HG03025 (cell line): ENCODE data around the gene REEP5.
A peak's percentile ranks its signal among the peaks of the same experiment; 100 is the strongest.
"Not testable (repeated sequence)": the region's sequence is repeated elsewhere in the genome, so short reads cannot be mapped to it uniquely, and the experiment has no call there.

Source experiments
- ATAC-seq: cut with Tn5 transposase; IDR thresholded peaks from one replicate; pipeline ENCODE4 v1.9.1; 2021; ENCODE audit warnings: mild to moderate bottlenecking, moderate library complexity; ENCODE audit not compliant: unreplicated experiment, low FRiP score

Gene REEP5

GRCh38 chr5:112933651-112934365 is 11.8 kb upstream of the REEP5 start:
- ATAC-seq = no peak

GRCh38 chr5:112933105-112933504 is 11.1 kb upstream of the REEP5 start:
- no peak for ATAC-seq

GRCh38 chr5:112931473-112931872 is 9.4 kb upstream of the REEP5 start:
- no peak for ATAC-seq

GRCh38 chr5:112930082-112930344 is 8.0 kb upstream of the REEP5 start:
- peak; percentile 53 for ATAC-seq

GRCh38 chr5:112929336-112930081 is 7.5 kb upstream of the REEP5 start:
- ATAC-seq = peak; percentile 63

GRCh38 chr5:112923988-112924387 is 2.0 kb upstream of the REEP5 start:
- no peak for ATAC-seq

- peak; percentile 34 for ATAC-seq
These were observed 1.3 kb upstream of the REEP5 start for GRCh38 chr5:112923148-112923917.

GRCh38 chr5:112921026-112921832 is 798 bp downstream of the REEP5 start:
- ATAC-seq = peak; percentile 35

GRCh38 chr5:112919972-112920371 is 2.1 kb downstream of the REEP5 start:
- ATAC-seq = no peak

GRCh38 chr5:112918679-112919078 is 3.3 kb downstream of the REEP5 start:
- no peak for ATAC-seq

- ATAC-seq = no peak
These were observed 3.9 kb downstream of the REEP5 start for GRCh38 chr5:112918136-112918535.

- no peak for ATAC-seq
These were observed 4.5 kb downstream of the REEP5 start for GRCh38 chr5:112917453-112917995.

GRCh38 chr5:112915831-112916230 is 6.2 kb downstream of the REEP5 start:
- no peak for ATAC-seq

GRCh38 chr5:112914584-112914983 is 7.4 kb downstream of the REEP5 start:
- no peak for ATAC-seq

GRCh38 chr5:112910529-112910928 is 11.5 kb downstream of the REEP5 start:
- no peak for ATAC-seq

GRCh38 chr5:112908854-112909253 is 13.2 kb downstream of the REEP5 start:
- ATAC-seq = no peak

GRCh38 chr5:112907166-112907631 is 14.8 kb downstream of the REEP5 start:
- ATAC-seq = no peak

- no peak for ATAC-seq
These were observed 15.4 kb downstream of the REEP5 start for GRCh38 chr5:112906637-112907036.

GRCh38 chr5:112904996-112905395 is 17.0 kb downstream of the REEP5 start:
- ATAC-seq = not testable (repeated sequence)

- ATAC-seq = no peak
These were observed 19.5 kb downstream of the REEP5 start for GRCh38 chr5:112902561-112902960.
